Measurements from ENCODE around the gene KTN1. TPM values are rescaled to one million over a fixed set of nuclear protein-coding genes. Genes with fewer than 3 reads are reported as not detected.

KTN1 gene
- total and polyA plus RNA-seq, 2 experiments from 2014 or later, result 119 to 225 TPM

GRCh38 chr14:55610713-55611370, 30.8 kb downstream of the KTN1 start:
- Histone ChIP-seq H3K27ac (no peak overlapping the region), H3K9ac (no peak overlapping the region), H2AFZ (no peak overlapping the region), H3K36me3 (ENCODE audit: low read depth) (no peaks in the 10 kb centered on the region), H3K9me2 (ENCODE audit: insufficient read depth) (no peaks in the 10 kb centered on the region), H3K9me3 (ENCODE audit: low read depth) (no peaks in the 10 kb centered on the region), H3K27me3 (replicated peaks; ENCODE audit: insufficient read depth) (no peaks in the 10 kb centered on the region), H3K4me1 (ENCODE audit: insufficient read depth) (peaks cover 35% of the 10 kb centered on the region), H3F3A (ENCODE audit: insufficient read depth) (peaks cover 14% of the 10 kb centered on the region), H3K4me3 (no peak overlapping the region), H3K79me2 (ENCODE audit: insufficient read depth) (peaks cover 100% of the 10 kb centered on the region), H3K4me2 (ENCODE audit: unreplicated experiment) (no peak overlapping the region), H4K20me1 (ENCODE audit: insufficient read depth) (0 out of 2 replicates have a peak, but pooled peaks cover 18% of the 10 kb centered on the region)
- WGBS, 2 experiments (ENCODE audit: low coverage in 1 of 2, low lambda C conversion rate in 2 of 2, missing lambda C conversion rate in 2 of 2), result 85 to 86% methylated on average over 12 of the region's 12 CpGs
- no peak for DNase-seq
- TF ChIP-seq EZH2phosphoT487 (IDR thresholded peaks at IDR 0.05; ENCODE audit: insufficient read depth, low read depth) (no peak), EZH2 (IDR thresholded peaks at IDR 0.05; ENCODE audit: insufficient read depth, poor library complexity, severe bottlenecking) (no peak)
- in situ Hi-C loops (cut with MboI), result no loop called here

GRCh38 chr14:55611859-55612258, 31.9 kb downstream of the KTN1 start:
- Histone ChIP-seq H3K36me3 (ENCODE audit: low read depth) (peaks cover 5% of the 10 kb centered on the region; the same call in 1 of the 2 replicates), H3K79me2 (ENCODE audit: insufficient read depth) (peaks cover 100% of the 10 kb centered on the region), H3K9me3 (ENCODE audit: low read depth) (no peaks in the 10 kb centered on the region), H4K20me1 (ENCODE audit: insufficient read depth) (0 out of 2 replicates have a peak, but pooled peaks cover 18% of the 10 kb centered on the region), H3K27ac (no peak overlapping the region), H3K9me2 (ENCODE audit: insufficient read depth) (no peaks in the 10 kb centered on the region), H2AFZ (no peak overlapping the region), H3F3A (ENCODE audit: insufficient read depth) (peaks cover 14% of the 10 kb centered on the region), H3K27me3 (replicated peaks; ENCODE audit: insufficient read depth) (no peaks in the 10 kb centered on the region), H3K4me2 (ENCODE audit: unreplicated experiment) (no peak overlapping the region), H3K9ac (no peak overlapping the region), H3K4me1 (ENCODE audit: insufficient read depth) (peaks cover 25% of the 10 kb centered on the region), H3K4me3 (no peak overlapping the region)
- in situ Hi-C loops (cut with MboI), result no loop called here
- DNase-seq, result no peak
- TF ChIP-seq EZH2 (IDR thresholded peaks at IDR 0.05; ENCODE audit: insufficient read depth, poor library complexity, severe bottlenecking) (no peak), EZH2phosphoT487 (IDR thresholded peaks at IDR 0.05; ENCODE audit: insufficient read depth, low read depth) (no peak)

GRCh38 chr14:55614304-55614703, 34.3 kb downstream of the KTN1 start:
- in situ Hi-C loops (cut with MboI), result no loop called here
- Histone ChIP-seq H3K27me3 (replicated peaks; ENCODE audit: insufficient read depth) (no peaks in the 10 kb centered on the region), H3K4me3 (no peak overlapping the region), H3K79me2 (ENCODE audit: insufficient read depth) (peaks cover 87% of the 10 kb centered on the region), H3K9me2 (ENCODE audit: insufficient read depth) (no peaks in the 10 kb centered on the region), H3F3A (ENCODE audit: insufficient read depth) (peaks cover 11% of the 10 kb centered on the region), H3K9me3 (ENCODE audit: low read depth) (no peaks in the 10 kb centered on the region), H4K20me1 (ENCODE audit: insufficient read depth) (0 out of 2 replicates have a peak, but pooled peaks cover 16% of the 10 kb centered on the region), H3K27ac (no peak overlapping the region), H3K4me1 (ENCODE audit: insufficient read depth) (peaks cover 12% of the 10 kb centered on the region), H3K36me3 (ENCODE audit: low read depth) (peaks cover 26% of the 10 kb centered on the region), H3K9ac (no peak overlapping the region), H3K4me2 (ENCODE audit: unreplicated experiment) (no peak overlapping the region), H2AFZ (no peak overlapping the region)
- DNase-seq, result no peak
- 95 to 99% methylated on average over 2 of the region's 2 CpGs for WGBS, 2 experiments (ENCODE audit: low coverage in 1 of 2, low lambda C conversion rate in 2 of 2, missing lambda C conversion rate in 2 of 2)
- TF ChIP-seq EZH2phosphoT487 (IDR thresholded peaks at IDR 0.05; ENCODE audit: insufficient read depth, low read depth) (no peak), EZH2 (IDR thresholded peaks at IDR 0.05; ENCODE audit: insufficient read depth, poor library complexity, severe bottlenecking) (no peak)

GRCh38 chr14:55620277-55620676, 40.3 kb downstream of the KTN1 start:
- TF ChIP-seq EZH2 (IDR thresholded peaks at IDR 0.05; ENCODE audit: insufficient read depth, poor library complexity, severe bottlenecking), result no peak
- no peak for TF ChIP-seq EZH2phosphoT487 (IDR thresholded peaks at IDR 0.05; ENCODE audit: insufficient read depth, low read depth)

More at GRCh38 chr14:55620277-55620676, 40.3 kb downstream of the KTN1 start:
- H3K4me2 ChIP-seq (ENCODE audit: unreplicated experiment), result no peak overlapping the region
- WGBS, 2 experiments (ENCODE audit: low coverage in 1 of 2, low lambda C conversion rate in 2 of 2, missing lambda C conversion rate in 2 of 2), result 100% methylated on average over 1 of the region's 1 CpG
- no peaks in the 10 kb centered on the region for H3K27me3 ChIP-seq (replicated peaks; ENCODE audit: insufficient read depth)
- no peak overlapping the region for H3K9ac ChIP-seq
- H3K9me2 ChIP-seq (ENCODE audit: insufficient read depth), result no peaks in the 10 kb centered on the region
- H3K27ac ChIP-seq, result no peak overlapping the region
- no peaks in the 10 kb centered on the region for H3F3A ChIP-seq (ENCODE audit: insufficient read depth)
- no peak overlapping the region for H2AFZ ChIP-seq
- in situ Hi-C loops (cut with MboI), result no loop called here
- H3K36me3 ChIP-seq (ENCODE audit: low read depth), result peaks cover 56% of the 10 kb centered on the region
- H3K79me2 ChIP-seq (ENCODE audit: insufficient read depth), result peaks cover 37% of the 10 kb centered on the region
- H3K9me3 ChIP-seq (ENCODE audit: low read depth), result no peaks in the 10 kb centered on the region
- H3K4me1 ChIP-seq (ENCODE audit: insufficient read depth), result peaks cover under 1% of the 10 kb centered on the region; the same call in 1 of the 2 replicates
- no peak for DNase-seq
- no peaks in the 10 kb centered on the region for H4K20me1 ChIP-seq (ENCODE audit: insufficient read depth)
- no peak overlapping the region for H3K4me3 ChIP-seq

Data from GM23248 (cell line).